HG03135 (cell line): Measurements from ENCODE around the gene OR52I2.

Source experiments
- ATAC-seq: cut with Tn5 transposase; IDR thresholded peaks from one replicate; pipeline ENCODE4 v1.9.1; 2021; ENCODE audit warnings: mild to moderate bottlenecking, moderate library complexity; ENCODE audit not compliant: unreplicated experiment

The OR52I2 gene

DNA sequence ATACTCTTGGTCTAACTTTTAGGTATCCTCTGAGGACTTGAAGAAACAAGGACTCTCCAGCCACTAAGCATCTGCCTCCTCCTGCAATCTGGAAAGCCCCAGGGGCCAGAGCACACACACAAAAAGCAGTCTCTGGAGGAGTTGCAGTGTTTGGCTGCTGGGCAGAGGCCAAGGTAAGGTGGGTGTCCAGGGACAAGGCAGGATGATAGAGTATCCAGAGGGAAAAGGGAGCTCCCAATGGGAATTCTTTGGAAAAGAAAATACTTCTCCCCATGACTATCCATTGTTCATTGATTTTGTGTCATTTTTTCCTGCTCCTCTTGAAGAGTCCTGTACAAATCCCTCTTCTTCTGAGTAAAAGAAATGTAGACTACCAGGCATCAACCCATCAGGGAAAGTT, at the start of gene OR52I2:
Gene OR52I2 (plus strand): TSS at position 301 of the 400 bp plus-strand sequence.
- ATAC-seq = no peak

DNA sequence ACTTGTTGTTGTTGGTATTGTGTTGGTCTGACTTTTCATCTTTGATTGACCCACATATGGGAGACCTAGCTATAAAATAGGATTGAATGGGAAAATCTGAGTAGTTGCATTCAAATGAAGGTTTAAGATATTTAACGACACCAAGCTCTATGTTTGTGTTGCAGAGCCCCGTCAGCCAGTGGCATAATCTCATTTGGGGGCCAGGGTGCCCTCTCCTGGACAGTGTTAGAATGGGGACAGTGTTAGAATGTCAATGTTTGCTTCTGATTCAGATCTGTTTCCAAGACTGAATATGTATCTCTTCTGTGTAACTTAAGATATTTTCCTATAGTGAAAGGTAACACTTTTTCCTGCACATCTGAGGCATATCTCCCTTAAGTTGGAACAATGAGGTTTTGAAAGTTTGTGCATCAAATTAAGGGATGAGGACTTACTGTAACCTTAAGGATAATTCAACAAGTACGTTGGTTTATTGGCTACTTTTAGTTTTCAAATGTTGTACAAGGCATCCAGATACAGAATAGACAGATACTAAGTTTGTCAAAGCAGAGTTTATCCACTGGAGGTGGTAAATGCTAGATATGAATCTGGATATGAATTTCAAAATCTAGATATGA, 41.8 kb upstream of the OR52I2 start:
- peak; percentile 66 for ATAC-seq

DNA sequence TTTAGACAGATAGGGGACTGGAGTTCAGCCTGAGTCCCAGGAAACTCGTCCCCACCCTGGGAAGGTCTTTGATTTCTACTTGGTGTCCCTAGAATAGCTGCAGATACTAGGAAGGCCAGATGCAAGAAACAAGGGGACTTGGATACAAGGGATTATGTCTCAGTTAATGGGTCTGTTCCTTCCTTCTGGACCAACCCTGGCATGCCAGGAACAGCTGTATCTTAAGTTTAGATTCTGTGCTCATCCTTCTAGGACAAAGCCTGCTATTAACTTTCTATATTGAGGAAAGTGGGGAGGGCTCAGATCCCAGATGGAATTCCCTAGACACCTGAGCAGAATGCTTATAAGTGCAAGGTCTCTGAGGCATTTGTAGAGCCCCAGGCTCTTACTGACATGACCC, 40.5 kb upstream of the OR52I2 start:
- ATAC-seq = no peak

DNA sequence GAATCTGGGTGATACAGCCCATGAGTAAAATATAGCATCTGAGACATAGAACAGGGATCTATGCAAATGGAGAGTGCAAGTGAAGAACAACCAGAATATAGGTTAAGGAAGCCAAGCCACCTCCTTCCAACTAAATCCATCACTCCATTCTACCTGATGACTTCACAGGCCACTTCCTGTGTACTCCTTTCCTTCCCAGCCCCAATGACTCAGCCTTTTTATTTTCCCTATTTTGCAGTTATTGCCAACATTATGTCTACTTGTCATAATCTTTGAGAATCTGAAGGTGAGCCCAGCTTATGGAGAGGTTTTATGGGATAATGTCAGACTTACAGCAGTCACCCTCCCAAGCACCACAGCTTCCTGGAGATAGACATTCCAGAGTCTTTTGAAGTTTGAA, 38.0 kb upstream of the OR52I2 start:
- no peak for ATAC-seq

- no peak for ATAC-seq
Measured at GRCh38 chr11:4544891-4545290, 36.7 kb upstream of the OR52I2 start, which contains the start of gene OR52M1. TSS of gene OR52M1 (plus strand) at chr11:4545191. CDS start at chr11:4545191, 0 bp downstream.

DNA sequence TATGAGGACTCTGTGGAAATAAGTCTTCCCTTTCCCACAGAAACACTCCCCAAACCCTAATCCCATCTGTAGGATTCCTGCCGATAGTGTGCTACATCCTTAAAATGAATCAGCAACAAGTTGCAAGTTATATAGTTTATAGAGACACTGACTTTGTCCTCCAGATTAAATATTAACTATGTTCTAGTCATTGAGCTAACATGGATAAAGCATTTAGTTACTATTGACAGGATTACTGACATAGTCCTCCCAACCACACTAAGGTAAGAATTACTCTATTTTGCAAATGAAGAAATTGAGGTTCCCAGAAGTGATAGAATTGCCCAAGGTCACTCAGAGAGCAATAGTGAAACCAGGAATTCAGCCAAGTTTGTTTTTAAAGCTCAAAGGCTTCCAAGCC, 34.7 kb upstream of the OR52I2 start:
- ATAC-seq = no peak

DNA sequence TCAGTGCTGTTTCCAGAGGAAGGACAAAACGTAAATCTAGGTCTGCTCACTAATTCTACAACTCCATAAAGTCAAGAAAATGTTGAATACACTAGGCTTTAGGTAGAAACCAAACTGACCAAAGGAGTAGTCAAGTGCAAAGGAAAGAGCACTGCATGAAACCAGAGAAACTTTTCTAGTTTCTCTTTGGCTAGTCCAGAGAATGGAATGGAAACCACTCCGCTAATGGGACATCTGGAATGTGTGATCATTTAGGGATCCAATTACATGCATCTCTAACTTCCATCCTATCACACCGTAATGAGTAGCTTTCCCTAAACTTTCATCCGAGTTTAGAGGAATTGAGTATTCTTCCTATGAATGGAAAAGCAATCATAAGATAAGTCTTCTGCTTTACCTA, 34.1 kb upstream of the OR52I2 start:
- ATAC-seq = no peak

DNA sequence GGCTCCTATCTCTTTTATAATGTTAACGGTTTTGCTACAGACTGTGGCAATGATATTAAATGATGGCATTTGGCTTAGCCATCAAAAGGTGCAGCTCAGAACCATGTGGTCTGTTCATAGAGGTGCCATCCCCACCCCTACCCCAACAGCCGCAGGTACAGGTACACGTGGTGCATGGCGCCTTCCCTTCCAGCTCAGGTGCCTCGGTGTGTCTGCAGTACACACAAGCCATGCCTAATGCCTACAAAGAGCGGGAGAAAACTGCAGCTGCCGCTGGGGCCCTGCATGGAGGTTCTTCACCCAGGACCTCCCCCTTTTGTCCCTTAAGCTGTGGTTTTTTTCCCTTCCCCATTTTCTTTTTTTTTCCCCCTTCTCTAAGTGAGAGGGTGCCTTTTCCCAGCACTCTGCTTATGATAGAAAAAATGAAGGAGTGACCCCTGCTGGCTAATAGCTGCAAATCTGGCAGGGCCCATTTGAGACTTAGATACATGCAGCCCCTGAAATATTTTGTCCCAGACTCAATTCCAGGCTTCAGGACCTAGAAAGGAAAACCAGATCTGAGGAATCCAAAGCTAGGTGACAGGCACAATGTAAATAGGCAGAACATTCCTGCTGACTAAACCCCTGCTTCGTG, 30.1 kb upstream of the OR52I2 start:
- ATAC-seq = no peak

DNA sequence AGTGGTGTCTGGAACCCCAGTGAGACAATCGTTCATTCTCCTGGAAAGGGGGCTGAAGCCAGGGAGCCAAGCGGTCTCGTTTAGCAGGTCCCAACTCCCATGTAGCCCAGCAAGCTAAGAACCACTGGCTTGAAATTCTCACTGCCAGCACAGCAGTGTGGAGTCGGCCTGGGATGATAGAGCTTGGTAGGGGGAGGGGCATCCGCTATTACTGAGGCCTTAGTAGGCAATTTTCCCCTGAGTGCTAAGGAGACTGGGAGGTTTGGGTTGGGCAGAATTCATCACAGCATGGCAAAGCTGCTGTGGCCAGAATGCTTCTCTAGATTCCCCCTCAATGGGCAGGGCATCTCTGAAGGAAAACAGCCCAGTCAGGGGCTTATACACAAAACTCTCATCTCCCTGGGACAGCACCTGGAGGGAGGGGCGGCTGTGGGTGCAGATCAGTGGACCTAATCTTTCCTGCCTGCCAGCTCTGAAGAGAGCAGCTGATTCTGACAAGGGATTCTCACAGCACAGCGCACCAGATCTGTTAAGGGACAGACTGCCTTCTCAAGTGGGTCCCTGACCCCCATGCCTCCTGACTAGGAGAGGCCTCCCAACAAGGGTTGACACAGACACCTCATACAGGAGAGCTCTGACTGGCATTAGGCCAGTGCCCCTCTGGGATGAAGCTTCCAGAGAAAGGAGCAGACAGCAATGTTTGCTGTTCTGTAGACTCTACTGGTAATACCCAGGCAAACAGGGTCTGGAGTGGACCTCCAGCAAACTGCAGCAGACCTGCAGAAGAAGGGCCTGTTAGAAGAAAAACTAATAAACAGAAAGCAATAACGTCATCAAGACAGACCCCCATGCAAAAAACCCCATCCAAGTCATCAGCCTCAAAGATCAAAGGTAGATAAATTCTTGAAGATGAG, 21.8 kb upstream of the OR52I2 start:
- ATAC-seq = no peak

- ATAC-seq = no peak
Measured at GRCh38 chr11:4560467-4560866, 21.1 kb upstream of the OR52I2 start.

- no peak for ATAC-seq
Measured at GRCh38 chr11:4565371-4565770, 16.2 kb upstream of the OR52I2 start.

DNA sequence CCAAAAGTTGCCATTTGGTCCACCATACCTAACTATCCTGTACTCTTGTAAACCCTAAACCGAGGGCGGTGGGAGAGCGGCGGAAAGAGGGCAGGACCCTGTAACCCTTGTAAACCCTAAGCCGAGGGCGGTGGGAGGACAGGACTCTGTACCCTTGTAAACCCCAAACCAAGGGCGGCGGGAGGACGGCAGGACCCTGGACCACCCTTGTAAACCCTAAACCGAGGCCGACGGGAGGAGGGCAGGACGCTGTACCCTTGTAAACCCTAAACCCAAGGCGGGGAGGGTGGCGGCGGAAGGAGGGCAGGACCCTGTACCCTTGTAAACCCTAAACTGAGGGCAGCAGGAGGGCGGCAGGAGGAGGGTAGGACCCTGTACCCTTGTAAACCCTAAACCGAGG, 12.5 kb upstream of the OR52I2 start:
- no peak for ATAC-seq

DNA sequence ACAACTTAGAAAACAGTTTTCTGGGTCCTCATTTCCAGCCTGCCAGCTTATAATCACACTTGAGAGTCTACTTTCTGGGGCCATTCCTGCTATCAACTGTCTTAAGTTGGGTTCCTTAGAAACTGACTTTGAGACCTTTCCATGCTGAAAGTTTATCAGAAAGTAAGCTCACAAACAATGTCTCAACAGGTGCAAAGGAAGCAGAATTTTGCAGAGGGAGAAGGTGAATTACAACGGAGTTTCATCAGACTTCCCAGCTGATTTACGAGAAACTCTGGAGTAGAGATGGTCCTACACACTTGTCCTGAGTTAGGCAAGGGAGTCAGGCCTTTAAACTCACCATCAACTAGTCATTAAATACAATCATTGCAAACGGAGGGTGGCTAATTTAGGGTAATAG, 4.7 kb upstream of the OR52I2 start:
- ATAC-seq = no peak

DNA sequence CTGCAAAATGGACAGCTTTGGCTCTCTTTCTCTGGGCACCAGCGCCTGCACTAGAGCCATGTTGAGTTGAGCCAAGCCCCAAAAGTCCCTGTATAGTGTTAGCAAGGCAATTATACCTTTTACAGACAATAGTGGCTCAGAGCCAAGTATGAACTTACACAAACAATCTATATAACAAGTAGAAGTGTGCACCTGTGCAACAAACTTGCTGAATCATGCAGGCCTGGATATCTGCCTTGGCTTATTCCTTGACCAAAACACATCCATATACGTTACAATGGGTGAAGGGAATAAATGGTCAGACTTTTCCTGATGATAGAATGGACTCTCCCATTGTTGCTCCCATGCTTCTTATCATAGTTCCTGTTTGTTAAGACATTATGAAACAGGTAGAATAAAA, 3.8 kb upstream of the OR52I2 start:
- no peak for ATAC-seq

DNA sequence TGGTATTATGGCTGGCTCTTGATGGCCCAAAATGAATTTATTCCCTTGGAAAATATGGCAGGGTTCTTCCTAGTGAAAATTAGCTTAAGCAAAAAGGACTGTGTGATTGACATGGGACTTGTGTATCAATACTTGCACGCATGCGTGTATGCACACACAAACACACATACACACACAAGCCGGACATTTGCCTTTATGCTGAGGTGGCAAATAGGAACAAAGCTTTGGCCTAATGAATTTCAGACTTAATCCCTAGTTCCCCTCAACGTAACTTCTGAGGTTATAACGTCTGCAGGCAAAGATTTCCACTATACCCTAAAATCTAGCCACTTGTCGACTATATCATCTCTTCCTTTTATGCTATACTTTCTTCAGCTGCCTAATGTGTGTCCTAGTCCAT, 2.9 kb upstream of the OR52I2 start:
- no peak for ATAC-seq

DNA sequence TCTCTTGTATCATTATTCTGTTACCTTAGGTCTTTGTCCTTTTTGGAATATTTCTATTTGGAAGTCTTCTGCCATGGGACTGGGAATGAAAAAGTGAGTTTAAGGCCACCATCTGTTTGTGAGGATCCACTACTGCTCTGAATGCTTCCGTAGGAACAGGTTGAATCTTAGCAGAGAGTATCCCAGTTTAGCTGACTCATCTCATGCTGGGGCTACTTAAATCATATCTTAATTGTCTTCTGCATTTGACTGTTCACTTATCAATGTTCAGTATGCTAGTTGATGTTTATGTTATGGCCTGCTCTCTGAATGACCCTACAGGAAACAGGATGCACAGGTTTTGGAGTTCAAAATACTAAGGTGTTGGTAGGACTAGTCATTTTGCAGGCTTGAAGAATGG, 1.4 kb upstream of the OR52I2 start:
- no peak for ATAC-seq

DNA sequence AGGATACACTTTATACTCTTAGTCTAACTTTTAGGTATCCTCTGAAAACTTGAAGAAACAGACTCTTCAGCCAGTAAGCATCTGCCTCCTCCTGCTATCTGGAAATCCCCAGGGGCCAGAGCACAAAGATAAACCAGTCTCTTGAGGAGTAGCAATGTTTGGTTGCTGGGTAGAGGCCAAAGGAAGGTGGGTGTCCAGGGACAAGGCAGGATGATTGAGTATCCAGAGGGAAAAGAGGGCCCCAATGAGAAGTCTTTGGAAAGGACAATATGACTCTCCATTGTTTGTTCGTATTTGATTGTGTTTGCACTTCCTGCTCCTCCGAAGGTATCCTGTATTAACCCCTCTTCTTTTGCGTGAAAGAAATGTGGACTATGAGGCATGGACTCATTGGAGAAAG, 7.5 kb downstream of the OR52I2 start:
- no peak for ATAC-seq

DNA sequence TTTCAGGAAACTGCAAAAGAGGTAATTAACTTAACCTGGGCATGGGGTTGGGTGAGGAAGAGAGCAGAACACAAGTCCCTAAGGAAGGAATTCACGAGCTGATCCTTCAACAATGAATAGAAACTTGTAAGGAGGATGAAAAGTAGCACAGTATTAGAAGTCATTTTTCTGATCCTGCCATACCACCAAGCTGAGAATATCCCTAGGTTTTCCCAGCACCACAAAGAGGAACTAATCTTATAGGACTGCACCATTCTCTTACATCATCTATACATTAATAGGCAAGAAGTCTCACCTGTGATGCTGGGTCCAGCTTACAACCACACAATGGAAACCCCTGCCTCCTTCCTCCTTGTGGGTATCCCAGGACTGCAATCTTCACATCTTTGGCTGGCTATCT, 12.2 kb downstream of the OR52I2 start, which contains the start of gene OR52I1:
Gene OR52I1 (plus strand): TSS at position 301 of the 400 bp plus-strand sequence. CDS start 0 bp downstream, at position 301.
- ATAC-seq = no peak

GRCh38 chr11:4605057-4605456, 23.5 kb downstream of the OR52I2 start:
- ATAC-seq = no peak

DNA sequence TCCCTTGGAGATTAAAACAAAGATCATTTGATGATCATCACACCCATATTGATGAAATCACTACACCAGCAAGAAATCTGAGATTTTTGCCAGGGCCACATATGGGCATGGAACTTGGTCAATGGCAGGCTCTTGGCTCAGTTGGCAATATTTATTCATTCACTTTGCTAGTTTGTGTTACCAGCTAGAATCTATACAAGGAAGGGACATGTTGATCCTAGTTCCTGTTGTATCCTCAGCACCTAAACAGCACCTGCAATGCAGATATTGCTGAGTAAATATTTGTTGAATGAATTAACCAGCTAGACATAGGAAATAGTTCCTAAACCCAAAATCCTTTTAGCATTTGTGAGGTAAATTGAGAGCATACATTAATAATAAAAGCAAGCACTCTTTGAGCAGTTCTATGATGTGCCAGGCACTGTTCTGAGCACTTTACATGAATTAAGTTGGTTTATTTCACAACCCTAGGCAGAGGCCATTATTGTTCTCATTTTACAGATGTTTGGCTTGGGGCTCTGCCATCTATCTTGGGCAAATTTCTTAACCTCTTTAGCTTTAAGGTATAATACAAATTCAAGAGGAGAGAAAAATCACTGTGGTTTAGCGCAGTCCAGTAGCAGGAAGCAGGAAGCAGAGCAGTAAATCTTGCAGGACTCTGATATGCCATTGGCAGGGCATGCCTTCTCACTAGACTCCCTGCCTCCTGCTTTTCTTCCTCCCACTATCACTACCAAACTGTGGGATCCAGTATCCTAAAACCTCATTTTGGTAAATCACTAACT, 24.9 kb downstream of the OR52I2 start:
- ATAC-seq = no peak

GRCh38 chr11:4607096-4607495, 25.6 kb downstream of the OR52I2 start:
- no peak for ATAC-seq
